Renal cortical epithelial cell (primary cell): Measurements from ENCODE around the gene TTLL3. TPM values are rescaled to one million over a fixed set of nuclear protein-coding genes. Genes with fewer than 3 reads are reported as not detected.

Source experiments
- DNase-seq: peaks from one replicate; pipeline ENCODE4 v3.0.0-alpha.2; 2011; ENCODE audit warnings: low read depth
- total RNA-seq: library from RNA; depleted of rRNA; stranded (reverse); fragments of >200 nt; gene quantifications from 2 replicates; pipeline ENCODE4 v1.2.3, GENCODE V29; 2014

The TTLL3 gene
- total RNA-seq, 1 donor from 2014 or later, result 33.6 TPM

DNA sequence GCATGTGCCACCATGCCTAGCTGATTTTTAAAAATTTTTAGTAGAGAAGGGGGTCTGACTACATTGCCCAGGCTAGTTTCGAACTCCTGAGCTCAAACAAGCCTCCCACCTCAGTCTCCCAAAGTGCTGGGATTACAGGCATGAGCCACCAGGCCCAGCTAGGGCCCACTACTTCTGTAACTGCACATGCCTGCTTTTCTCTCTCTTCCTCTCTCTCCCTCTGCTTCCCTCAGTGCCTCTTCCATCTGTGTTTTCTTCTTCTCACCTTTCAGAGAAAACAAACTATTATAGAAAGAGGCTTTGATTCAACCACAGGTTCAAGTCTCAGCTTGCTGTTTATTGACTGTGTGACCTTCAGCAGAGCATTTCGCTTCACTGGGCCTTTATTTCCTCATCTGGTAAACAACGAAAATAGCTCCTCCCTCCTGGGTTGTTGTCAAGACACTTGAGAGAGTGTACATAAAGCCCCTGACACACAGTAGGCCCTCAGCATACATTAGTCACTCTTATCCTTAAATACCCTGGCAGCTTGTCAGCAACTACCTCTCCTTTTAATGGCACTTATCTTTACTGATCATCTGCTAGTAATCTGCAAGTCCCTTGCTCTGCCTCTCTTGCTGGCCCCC lies 28.0 kb upstream of the TTLL3 start:
- DNase-seq, result no peak

DNA sequence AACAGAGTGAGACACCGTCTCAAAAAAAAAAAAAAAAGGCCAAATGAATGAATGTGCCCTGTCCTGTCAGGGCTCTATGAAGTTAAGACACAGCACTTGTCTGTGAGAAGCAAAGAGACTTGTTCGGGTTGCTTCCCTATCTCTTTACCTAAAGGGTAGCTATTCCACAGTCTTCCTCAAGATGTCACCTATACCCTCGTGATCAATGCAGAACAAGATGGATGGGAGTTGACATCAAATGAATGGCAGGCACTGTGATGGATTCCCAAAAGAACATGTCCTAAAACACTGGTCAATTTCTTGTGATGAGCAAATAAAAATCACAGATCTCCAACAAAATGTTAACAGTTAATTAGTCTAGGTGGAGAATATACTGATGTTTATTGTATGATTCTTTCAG lies 27.3 kb upstream of the TTLL3 start:
- DNase-seq, result no peak

- DNase-seq, result no peak
Observed at GRCh38 chr3:9783954-9784353, 26.1 kb upstream of the TTLL3 start.

DNA sequence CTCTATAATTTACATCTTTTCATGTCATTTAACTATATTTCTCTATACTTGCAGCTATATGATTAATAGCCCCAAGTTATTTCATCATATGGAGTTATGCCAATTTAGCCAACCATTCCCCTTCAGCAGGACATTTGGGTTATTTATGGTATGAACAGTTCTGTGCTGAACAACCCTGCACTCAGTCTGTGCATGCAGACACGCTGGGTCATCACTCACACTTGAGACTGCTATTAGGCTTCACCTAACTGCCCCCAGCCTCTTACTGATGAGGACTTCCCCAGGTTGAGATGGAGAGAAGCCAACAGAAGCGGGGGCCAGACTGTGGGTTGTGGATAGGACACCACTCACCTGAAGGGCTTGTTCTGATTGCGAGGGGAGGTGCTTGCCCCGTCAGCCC lies 25.1 kb upstream of the TTLL3 start:
- DNase-seq, result no peak

GRCh38 chr3:9785602-9786001 lies 24.5 kb upstream of the TTLL3 start:
- DNase-seq, result no peak

GRCh38 chr3:9786209-9786739 lies 23.8 kb upstream of the TTLL3 start:
- DNase-seq, result no peak

- DNase-seq, result no peak
Observed at GRCh38 chr3:9786825-9787669, 23.0 kb upstream of the TTLL3 start.

DNA sequence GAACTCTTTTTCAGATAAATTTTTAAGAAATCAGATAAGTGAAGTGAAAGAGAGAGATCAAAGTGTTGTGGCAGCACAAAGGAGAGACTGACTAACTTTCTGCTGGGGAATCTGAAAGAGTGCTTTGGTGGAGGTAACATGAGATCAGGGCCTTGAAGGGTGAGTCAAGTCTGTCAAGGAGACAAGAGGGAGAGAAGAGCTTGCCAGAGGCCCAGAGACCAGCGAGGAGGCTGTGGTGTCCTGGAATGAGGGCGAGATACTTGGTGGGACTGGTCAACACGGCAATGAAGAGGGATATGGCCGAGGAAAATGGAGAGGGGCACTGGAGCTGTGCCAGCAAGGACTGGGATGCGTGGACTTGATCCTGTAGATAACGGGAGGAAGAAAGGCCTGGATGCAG lies 22.3 kb upstream of the TTLL3 start:
- no peak for DNase-seq

GRCh38 chr3:9791127-9791526 lies 18.9 kb upstream of the TTLL3 start:
- DNase-seq, result no peak

GRCh38 chr3:9791790-9792404 lies 18.2 kb upstream of the TTLL3 start:
- DNase-seq, result peak; percentile 18

DNA sequence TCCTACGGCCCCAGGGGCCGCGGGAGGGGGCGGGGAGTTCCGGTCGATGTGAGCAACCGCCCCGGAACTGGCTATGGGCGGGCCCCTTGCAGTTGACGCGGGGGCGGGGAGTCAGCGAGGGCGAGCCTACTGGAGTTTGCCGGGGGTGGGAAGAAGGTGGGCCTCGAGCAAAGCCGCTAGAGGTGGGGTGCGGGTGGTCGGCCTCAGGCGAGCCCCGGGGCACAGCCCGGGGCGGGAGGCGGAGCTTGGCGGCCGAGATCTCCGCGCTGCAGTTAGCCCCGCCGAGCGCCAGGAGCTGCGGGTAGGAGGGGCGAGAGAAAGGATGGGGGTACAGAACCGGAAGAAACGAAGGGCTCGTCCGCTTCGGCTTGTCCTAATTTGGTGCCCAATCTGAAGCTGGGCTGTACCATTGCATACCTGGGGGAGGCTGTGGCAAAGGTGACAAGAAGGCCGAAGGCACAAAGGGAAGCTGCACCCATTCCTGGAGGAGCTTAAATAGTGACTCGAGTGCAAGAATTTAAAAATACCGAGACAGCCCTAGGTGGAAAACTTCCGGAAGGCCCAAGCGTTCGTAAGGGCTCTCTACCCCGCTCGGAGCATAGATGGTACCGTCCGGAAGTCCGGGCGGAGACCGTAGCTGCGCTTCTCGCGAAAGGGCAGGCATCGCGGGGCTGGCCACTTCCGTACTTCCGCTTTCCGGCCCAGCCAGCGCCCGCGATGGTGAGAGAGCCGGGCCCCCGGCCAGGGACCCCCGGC lies 17.5 kb upstream of the TTLL3 start, which contains the start of the genes ARPC4 and TADA3:
Gene ARPC4 (plus strand): TSS at position 678 of the 756 bp plus-strand sequence. CDS start 40 bp downstream, at position 718.
Gene TADA3 (minus strand): TSS at position 69 of the 756 bp plus-strand sequence. CDS start 1,007 bp downstream, outside the sequence.
- peak; percentile 87 for DNase-seq

DNA sequence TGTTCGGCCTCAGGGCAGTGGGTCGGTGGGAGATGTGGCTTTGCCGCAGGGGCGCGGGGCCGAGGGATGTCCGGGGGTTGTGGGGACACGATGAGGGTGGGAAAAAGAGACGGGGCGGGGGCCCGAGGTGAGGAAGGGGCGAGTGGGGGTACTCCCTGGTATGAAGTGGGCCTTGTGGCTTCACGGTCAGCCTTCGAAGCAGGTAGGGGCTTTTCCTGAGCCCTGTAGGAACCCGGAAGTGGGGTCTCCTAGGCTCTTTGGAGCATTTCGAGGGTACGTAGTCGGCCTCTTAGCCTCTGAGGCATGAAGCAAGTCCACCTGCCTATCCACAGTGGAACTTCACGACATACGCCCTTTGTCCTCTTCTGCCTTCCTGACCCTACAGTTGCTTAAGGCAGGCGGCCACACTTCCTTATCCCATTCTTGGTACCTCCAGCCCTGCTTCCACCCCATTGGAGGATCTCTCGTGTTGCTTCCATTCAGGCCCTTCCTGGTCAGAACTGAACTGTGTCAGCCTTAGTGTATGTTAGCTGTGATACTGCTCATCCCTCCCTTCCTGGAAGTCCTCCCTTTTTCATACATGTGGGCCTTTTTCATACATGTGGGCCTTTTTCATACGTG lies 16.8 kb upstream of the TTLL3 start:
- DNase-seq, result peak; percentile 36

DNA sequence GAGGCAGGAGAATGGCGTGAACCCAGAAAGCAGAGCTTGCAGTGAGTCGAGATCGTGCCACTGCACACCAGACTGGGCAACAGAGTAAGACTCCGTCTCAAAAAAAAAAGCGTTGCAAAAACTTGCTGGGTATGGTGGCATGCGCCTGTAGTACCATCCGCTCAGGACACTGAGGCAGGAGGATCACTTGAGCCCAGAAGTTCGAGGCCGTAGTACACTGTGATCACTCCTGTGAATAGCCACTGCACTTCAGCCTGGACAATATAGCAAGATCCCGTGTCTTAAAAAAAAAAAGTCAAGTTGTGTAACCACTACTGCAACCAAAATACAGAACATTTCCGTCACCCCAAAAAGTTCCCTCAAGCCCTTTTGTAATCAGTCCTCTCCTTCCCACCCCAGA lies 15.7 kb upstream of the TTLL3 start:
- DNase-seq, result no peak

DNA sequence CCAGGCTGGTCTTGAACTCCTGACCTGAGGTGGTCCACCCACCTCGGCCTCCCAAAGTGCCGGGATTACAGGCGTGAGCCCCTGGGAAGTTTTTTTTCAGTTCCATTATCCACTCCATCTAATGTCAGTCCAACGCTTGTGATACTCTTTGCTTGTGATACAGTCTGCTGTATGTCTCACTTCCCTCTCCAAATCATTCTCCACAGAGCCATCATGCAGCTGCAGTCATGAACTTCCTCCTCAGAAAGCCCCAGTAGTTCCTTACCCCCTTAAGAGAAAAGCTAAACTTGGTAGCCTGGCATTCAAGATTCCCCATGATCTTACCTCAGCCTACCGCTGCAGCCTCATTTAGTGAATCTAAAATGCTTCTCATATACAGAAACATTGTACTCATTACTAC lies 14.9 kb upstream of the TTLL3 start:
- DNase-seq, result no peak

DNA sequence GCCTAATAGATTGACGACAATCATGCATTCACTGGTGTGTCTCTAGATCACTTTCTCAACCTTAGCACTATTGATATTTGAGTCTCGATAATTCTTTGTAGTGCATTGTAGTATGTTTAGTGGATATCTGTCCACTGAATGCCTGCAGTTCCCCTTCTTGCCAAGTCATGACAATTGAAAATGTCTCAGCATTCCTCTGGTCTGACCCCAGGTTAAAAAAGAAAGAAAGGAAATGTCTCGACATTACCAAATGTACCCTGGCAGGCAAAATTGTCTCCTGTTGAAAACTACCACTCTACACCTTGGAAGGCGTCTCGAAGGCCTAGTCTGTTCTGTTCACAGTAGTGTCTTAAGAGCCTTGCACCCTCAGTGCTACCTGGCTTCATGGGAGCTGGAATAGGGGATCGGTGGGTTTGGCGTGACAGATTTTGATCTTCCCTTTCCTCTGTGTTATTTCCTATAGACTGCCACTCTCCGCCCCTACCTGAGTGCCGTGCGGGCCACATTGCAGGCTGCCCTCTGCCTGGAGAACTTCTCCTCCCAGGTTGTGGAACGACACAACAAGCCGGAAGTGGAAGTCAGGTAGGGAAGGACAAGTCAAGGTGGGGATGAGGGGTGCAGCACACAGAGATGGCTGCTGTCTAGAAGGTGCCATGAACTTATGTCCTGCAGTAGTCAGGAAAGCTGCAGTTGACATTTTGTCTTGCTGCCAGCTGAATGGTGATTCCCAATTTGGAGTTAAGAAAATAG lies 12.7 kb upstream of the TTLL3 start:
- DNase-seq, result no peak

DNA sequence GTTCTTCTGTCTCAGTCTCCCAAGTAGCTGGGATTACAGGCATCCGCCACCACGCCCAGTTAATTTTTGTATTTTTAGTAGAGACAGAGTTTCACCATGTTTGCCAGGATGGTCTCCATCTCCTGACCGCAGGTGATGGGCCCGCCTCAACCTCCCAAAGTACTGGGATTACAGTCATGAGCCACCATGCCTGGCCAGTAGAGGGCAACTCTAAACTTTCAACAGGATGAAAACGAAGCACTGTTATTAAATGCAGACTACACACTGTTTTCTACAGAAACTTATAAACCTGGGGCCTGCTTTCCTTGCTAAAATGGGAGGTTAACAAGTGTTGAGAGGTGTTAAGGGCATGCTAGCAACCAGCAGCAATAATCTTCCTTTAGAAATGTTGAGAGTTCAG lies 9.5 kb upstream of the TTLL3 start:
- DNase-seq, result no peak

DNA sequence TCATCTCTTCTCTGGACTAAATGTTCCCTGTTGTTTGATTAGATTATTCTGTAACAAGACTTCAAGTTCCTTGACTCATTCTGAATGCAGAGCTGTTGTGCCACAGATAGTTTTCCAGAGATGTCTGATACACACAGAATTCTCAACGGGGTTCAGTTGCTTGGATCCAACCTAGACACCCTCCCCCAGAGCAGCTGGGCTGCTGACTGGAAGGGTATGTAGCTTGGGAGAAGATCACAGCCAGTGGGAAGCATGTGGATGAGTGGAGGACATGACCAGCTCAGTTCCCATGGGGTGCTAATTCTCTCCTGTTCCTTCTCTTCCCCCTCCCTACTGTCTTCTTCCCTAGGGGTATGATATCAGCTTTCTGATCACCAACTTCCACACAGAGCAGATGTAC lies 6.6 kb upstream of the TTLL3 start:
- DNase-seq, result no peak

- DNase-seq, result no peak
Observed at GRCh38 chr3:9804996-9805395, 5.1 kb upstream of the TTLL3 start.

GRCh38 chr3:9806137-9806536 lies 3.9 kb upstream of the TTLL3 start:
- no peak for DNase-seq
